Skeletal muscle tissue (tissue), 4 donors: Measurements from ENCODE around the gene CNPPD1. TPM values are rescaled to one million over a fixed set of nuclear protein-coding genes. Genes with fewer than 3 reads are reported as not detected.

Experiments
- H3K27ac ChIP-seq: one replicate; pipeline ENCODE4 v1.7.0; 2013; ENCODE audit warnings: mild to moderate bottlenecking, low read depth, low read length, inconsistent platforms
- H3K27me3 ChIP-seq, 3 donors: one replicate each; pipeline ENCODE4 v1.7.0; 2013; ENCODE audit warnings: low read length in 3 of 3; ENCODE audit not compliant: control insufficient read depth in 3 of 3, insufficient read depth in 3 of 3
- H3K36me3 ChIP-seq, 3 donors: one replicate each; pipeline ENCODE4 v1.7.0; 2013; ENCODE audit warnings: low read length in 3 of 3; ENCODE audit not compliant: control insufficient read depth in 3 of 3, insufficient read depth in 3 of 3
- H3K4me1 ChIP-seq, 3 donors: one replicate each; pipeline ENCODE4 v1.7.0; 2013; ENCODE audit warnings: low read length in 3 of 3, mild to moderate bottlenecking in 3 of 3; ENCODE audit not compliant: control insufficient read depth in 3 of 3, insufficient read depth in 3 of 3
- H3K4me3 ChIP-seq, 3 donors: one replicate each; pipeline ENCODE4 v1.7.0; 2013; ENCODE audit warnings: low read length in 3 of 3
- H3K9ac ChIP-seq, 3 donors: one replicate each; pipeline ENCODE4 v1.7.0; 2013; ENCODE audit warnings: low read length in 3 of 3, mild to moderate bottlenecking in 3 of 3, moderate library complexity in 2 of 3, low read depth in 1 of 3
- H3K9me3 ChIP-seq, 3 donors: one replicate each; pipeline ENCODE4 v1.7.0; 2013; ENCODE audit warnings: low read length in 3 of 3; ENCODE audit not compliant: control insufficient read depth in 3 of 3
- total RNA-seq: library from RNA; depleted of rRNA; stranded (reverse); fragments of >200 nt; gene quantifications from one replicate; pipeline ENCODE4 v1.2.3, GENCODE V29; 2014
- donor health status: Osteomylitis.

The CNPPD1 gene
- total RNA-seq, 1 donor from 2014 or later = 27.1 TPM

DNA sequence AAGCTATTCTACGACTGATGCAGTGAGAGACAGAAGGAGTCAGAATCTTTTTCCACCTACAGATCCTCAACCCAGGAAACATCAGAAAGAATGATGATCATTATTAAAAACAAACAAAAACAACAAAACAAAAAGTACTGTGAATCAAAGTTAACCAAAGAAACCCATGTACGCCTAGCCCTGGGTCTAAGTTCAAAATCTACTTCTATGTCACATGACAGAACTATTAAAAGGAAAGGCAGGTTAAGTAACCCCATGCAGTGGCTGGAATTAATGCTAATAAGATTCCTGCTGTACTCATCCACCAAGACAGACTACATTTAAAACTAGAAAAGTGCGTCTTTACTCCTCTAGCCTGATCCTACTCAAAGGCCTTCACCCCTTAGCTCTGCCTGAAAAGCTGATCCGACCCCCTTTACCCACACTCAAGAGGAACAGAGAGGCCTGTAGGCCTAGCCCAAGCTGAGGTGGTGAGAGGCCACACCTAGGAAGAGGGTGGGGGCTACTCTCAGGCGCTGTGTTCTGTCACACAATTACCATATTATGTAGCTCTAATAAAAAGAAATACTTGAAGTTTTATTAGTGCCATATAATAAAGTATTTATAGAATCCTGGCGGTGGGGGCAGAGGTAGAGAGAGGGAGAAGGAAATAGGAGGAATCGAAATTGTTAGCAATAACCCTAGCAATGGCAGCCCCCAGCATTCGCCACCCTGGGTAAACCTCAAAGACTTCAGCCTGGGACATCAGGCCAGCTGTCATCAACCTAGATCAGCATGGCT is 53.2 kb downstream of the CNPPD1 start:
- H3K4me1 ChIP-seq = peaks cover 0 to 10% (median 7%) of the 10 kb centered on the region in 3 donors
- H3K27ac ChIP-seq = no peak overlapping the region
- no peaks in the 10 kb centered on the region for H3K9me3 ChIP-seq
- H3K27me3 ChIP-seq = no peaks in the 10 kb centered on the region
- H3K36me3 ChIP-seq = no peaks in the 10 kb centered on the region
- no peak overlapping the region for H3K9ac ChIP-seq
- no peak overlapping the region for H3K4me3 ChIP-seq

DNA sequence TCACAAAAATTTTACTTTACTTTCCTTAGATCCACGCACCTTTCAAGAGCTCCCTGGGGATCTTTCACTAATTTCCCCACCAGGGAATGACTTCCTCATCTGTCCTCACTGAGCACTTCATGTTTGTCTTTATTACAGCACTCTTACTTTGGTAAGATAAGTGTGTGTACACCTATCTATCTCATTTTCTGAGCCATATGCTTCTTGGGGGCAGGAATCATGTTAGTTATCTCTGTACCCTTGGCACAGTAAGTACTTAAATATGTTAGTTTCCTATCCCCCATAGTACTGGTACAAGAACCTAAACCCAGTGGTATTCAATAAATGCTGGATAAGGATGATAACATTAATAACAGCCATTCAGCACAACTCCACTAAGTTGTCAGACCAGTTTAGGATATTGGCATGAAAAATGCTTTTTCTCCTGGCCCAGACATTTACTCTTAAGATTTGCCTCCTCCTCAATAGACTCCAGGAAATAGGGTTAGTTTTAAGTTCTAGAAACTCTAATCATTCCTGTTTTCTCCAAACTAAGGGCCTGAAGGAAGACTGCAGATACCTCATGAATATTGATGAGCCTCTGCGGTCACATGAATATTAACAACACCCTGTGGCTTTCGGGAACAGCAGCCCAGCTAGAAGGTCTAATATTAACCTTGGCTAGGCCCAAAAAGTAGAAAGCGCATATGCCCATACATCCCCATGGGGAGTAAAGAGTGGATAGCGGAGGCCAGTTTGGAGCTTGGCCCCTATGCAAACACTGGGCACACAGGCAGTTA is 54.3 kb downstream of the CNPPD1 start:
- Histone ChIP-seq H3K4me1 (peaks cover 0 to 10% (median 7%) of the 10 kb centered on the region in 3 donors), H3K9me3 (no peaks in the 10 kb centered on the region), H3K4me3 (no peak overlapping the region)

More for the DNA sequence above, 54.3 kb downstream of the CNPPD1 start:
- Histone ChIP-seq H3K27ac (no peak overlapping the region), H3K36me3 (no peaks in the 10 kb centered on the region), H3K9ac (no peak overlapping the region), H3K27me3 (no peaks in the 10 kb centered on the region)

Other genes with a start within 250 kb of the CNPPD1 start
- gene CDK5R2, start 217.3 kb downstream of the CNPPD1 start, total RNA-seq = not detected
- not detected for gene FEV, start 191.7 kb downstream of the CNPPD1 start, total RNA-seq
- gene CRYBA2, start 183.5 kb downstream of the CNPPD1 start, total RNA-seq = not detected
- gene CFAP65, start 135.4 kb downstream of the CNPPD1 start, total RNA-seq = not detected
- gene IHH, start 116.0 kb downstream of the CNPPD1 start, total RNA-seq = not detected
- gene NHEJ1, start 16.1 kb downstream of the CNPPD1 start, total RNA-seq = 15.1 TPM
- 0.52 TPM for gene SLC23A3, start 6.9 kb downstream of the CNPPD1 start, total RNA-seq
- gene RETREG2, start 1.4 kb upstream of the CNPPD1 start, total RNA-seq = 35.5 TPM
- 11.5 TPM for gene ZFAND2B, start 29.9 kb upstream of the CNPPD1 start, total RNA-seq
- 25.6 TPM for gene ABCB6, start 42.0 kb upstream of the CNPPD1 start, total RNA-seq
- gene ATG9A, start 52.7 kb upstream of the CNPPD1 start, total RNA-seq = 16.7 TPM
- gene ANKZF1, start 52.9 kb upstream of the CNPPD1 start, total RNA-seq = 27.7 TPM
- 13.0 TPM for gene GLB1L, start 68.5 kb upstream of the CNPPD1 start, total RNA-seq
- 6.3 TPM for gene STK16, start 68.6 kb upstream of the CNPPD1 start, total RNA-seq
- gene TUBA4B, start 76.3 kb upstream of the CNPPD1 start, total RNA-seq = not detected
- 30.8 TPM for gene TUBA4A, start 77.0 kb upstream of the CNPPD1 start, total RNA-seq
- gene DNAJB2, start 102.4 kb upstream of the CNPPD1 start, total RNA-seq = 49.6 TPM
- not detected for gene PTPRN, start 132.5 kb upstream of the CNPPD1 start, total RNA-seq
- not detected for gene RESP18, start 155.8 kb upstream of the CNPPD1 start, total RNA-seq
- gene DNPEP, start 211.0 kb upstream of the CNPPD1 start, total RNA-seq = 25.1 TPM
- 3,588 TPM for gene DES, start 241.5 kb upstream of the CNPPD1 start, total RNA-seq